H1 (cell line): Measurements from ENCODE around the gene APELA. TPM values are rescaled to one million over a fixed set of nuclear protein-coding genes. Genes with fewer than 3 reads are reported as not detected.
"Not testable (repeated sequence)": the region's sequence is repeated elsewhere in the genome, so short reads cannot be mapped to it uniquely, and the experiment has no call there.

Source experiments
- CTCF ChIA-PET: fragments of 300-600 bp; sonication (Branson Sonifier 250); formaldehyde crosslinking; loops from one replicate; lab custom pipeline; 2021; ENCODE audit not compliant: partially characterized antibody; lab: Charles Lee
- POLR2A ChIA-PET: fragments of 300-600 bp; sonication (Branson Sonifier 250); formaldehyde crosslinking; loops from one replicate; lab custom pipeline; 2021; ENCODE audit warnings: inconsistent platforms; ENCODE audit not compliant: partially characterized antibody; lab: Charles Lee
- DNase-seq, 2 experiments: peaks; one replicate each; pipeline versions ENCODE4 v3.0.0 to v3.0.0-alpha.2; 2010 to 2022; ENCODE audit warnings: low spot score in 2 of 2, low read depth in 1 of 2, mixed read lengths in 1 of 2
- FAIRE-seq: peaks from 2 replicates; lab custom pipeline; 2011; peaks lifted over from hg19 to GRCh38; lab: Jason Lieb, UNC
- H2AFZ ChIP-seq: 2 replicates; pipeline ENCODE4 v1.8.1; 2012; ENCODE audit warnings: low read length, inconsistent platforms
- H2AK5ac ChIP-seq: 2 replicates; pipeline ENCODE4 v1.6.1; 2013; ENCODE audit warnings: low read depth, low read length
- H2BK120ac ChIP-seq: replicated peaks from 2 replicates; pipeline ENCODE3; 2013; ENCODE audit warnings: low read depth, low read length, inconsistent platforms
- H2BK12ac ChIP-seq: 2 replicates; pipeline ENCODE4 v1.6.1; 2013; ENCODE audit warnings: low read depth, low read length
- H2BK15ac ChIP-seq: 2 replicates; pipeline ENCODE4 v1.6.1; 2013; ENCODE audit warnings: low read length
- H2BK20ac ChIP-seq: 2 replicates; pipeline ENCODE4 v1.6.1; 2013; ENCODE audit warnings: low read length
- H2BK5ac ChIP-seq: 2 replicates; pipeline ENCODE4 v1.6.1; 2013; ENCODE audit warnings: low read depth, low read length
- H3K14ac ChIP-seq: 2 replicates; pipeline ENCODE4 v1.6.1; 2013; ENCODE audit warnings: inconsistent platforms; ENCODE audit not compliant: insufficient read length
- H3K18ac ChIP-seq: 2 replicates; pipeline ENCODE4 v1.6.1; 2013; ENCODE audit warnings: low read length; ENCODE audit errors: extremely low read depth
- H3K23ac ChIP-seq: 2 replicates; pipeline ENCODE4 v1.6.1; 2013; ENCODE audit warnings: inconsistent platforms; ENCODE audit not compliant: insufficient read length
- H3K23me2 ChIP-seq: 2 replicates; pipeline ENCODE4 v1.6.1; 2013; ENCODE audit warnings: low read depth, low read length
- H3K27ac ChIP-seq: 2 replicates; pipeline ENCODE4 v1.6.1; 2011; ENCODE audit warnings: low read depth, low read length, inconsistent platforms
- H3K27me3 ChIP-seq, 4 experiments: replicated peaks in 1 of 4; 1 replicate in 1 of 4; 2 replicates in 3 of 4; pipeline versions ENCODE4 v1.6.1 to v1.8.1; 2011 to 2013; ENCODE audit warnings: low read length in 3 of 4, mild to moderate bottlenecking in 3 of 4, inconsistent platforms in 2 of 4, mixed read lengths in 2 of 4, moderate library complexity in 1 of 4; ENCODE audit not compliant: control insufficient read depth in 3 of 4, insufficient read depth in 3 of 4; ENCODE audit errors: extremely low read depth in 1 of 4
- H3K36me3 ChIP-seq, 4 experiments: 2 replicates each; pipeline versions ENCODE4 v1.6.1 to v1.8.1; 2011 to 2013; ENCODE audit warnings: mild to moderate bottlenecking in 4 of 4, low read length in 3 of 4, moderate library complexity in 2 of 4, control low read depth in 1 of 4, inconsistent platforms in 1 of 4; ENCODE audit not compliant: insufficient read depth in 4 of 4, control insufficient read depth in 2 of 4
- H3K4ac ChIP-seq: replicated peaks from 2 replicates; pipeline ENCODE3; 2013; ENCODE audit warnings: low read length, low read depth, mixed read lengths, inconsistent platforms; ENCODE audit not compliant: insufficient read length
- H3K4me1 ChIP-seq, 4 experiments: replicated peaks in 1 of 4; 1 replicate in 1 of 4; 2 replicates in 3 of 4; pipeline versions ENCODE4 v1.6.1 to v1.8.1; 2011 to 2013; ENCODE audit warnings: low read length in 3 of 4, inconsistent platforms in 2 of 4, mixed read lengths in 1 of 4; ENCODE audit not compliant: insufficient read depth in 4 of 4, control insufficient read depth in 3 of 4
- H3K4me2 ChIP-seq, 2 experiments: 2 replicates each; pipeline versions ENCODE4 v1.6.1 to v1.8.1; 2011 to 2013; ENCODE audit warnings: low read depth in 2 of 2, low read length in 2 of 2, control low read depth in 1 of 2, inconsistent platforms in 1 of 2, mild to moderate bottlenecking in 1 of 2; ENCODE audit not compliant: insufficient read depth in 1 of 2
- H3K4me3 ChIP-seq, 4 experiments: fragments of 200-600, 300-600 bp in 1 of 4; sonication (generic), shearing (Covaris generic), sonication (Bioruptor Twin) in 1 of 4; 2 replicates each; pipeline versions ENCODE4 v1.5.1 to v1.8.1; 2011 to 2016; ENCODE audit warnings: low read length in 4 of 4, low read depth in 3 of 4, control low read depth in 2 of 4, inconsistent platforms in 2 of 4, mild to moderate bottlenecking in 2 of 4, mixed read lengths in 1 of 4, moderate library complexity in 1 of 4; ENCODE audit not compliant: insufficient read depth in 2 of 4; ENCODE audit errors: extremely low read depth in 1 of 4
- H3K56ac ChIP-seq: replicated peaks from 2 replicates; pipeline ENCODE3; 2013; ENCODE audit warnings: low read depth, mild to moderate bottlenecking, mixed read lengths, low read length, inconsistent platforms; ENCODE audit not compliant: insufficient read length
- H3K79me1 ChIP-seq: 2 replicates; pipeline ENCODE4 v1.6.1; 2013; ENCODE audit warnings: low read depth, low read length, control low read depth
- H3K79me2 ChIP-seq, 2 experiments: 2 replicates each; pipeline versions ENCODE4 v1.6.1 to v1.8.1; 2012 to 2013; ENCODE audit warnings: low read length in 2 of 2, mild to moderate bottlenecking in 2 of 2, inconsistent platforms in 1 of 2; ENCODE audit not compliant: insufficient read depth in 2 of 2, control insufficient read depth in 1 of 2
- H3K9ac ChIP-seq, 4 experiments: replicated peaks in 1 of 4; 1 replicate in 1 of 4; 2 replicates in 3 of 4; pipeline versions ENCODE4 v1.6.1 to v1.8.1; 2011 to 2013; ENCODE audit warnings: low read depth in 3 of 4, low read length in 3 of 4, control low read depth in 2 of 4, mild to moderate bottlenecking in 2 of 4, moderate library complexity in 2 of 4, inconsistent platforms in 1 of 4; ENCODE audit errors: extremely low read depth in 1 of 4
- H3K9me3 ChIP-seq, 2 experiments: 2 replicates each; pipeline versions ENCODE4 v1.6.1 to v1.8.1; 2012 to 2013; ENCODE audit warnings: mild to moderate bottlenecking in 2 of 2, moderate library complexity in 2 of 2, control low read depth in 1 of 2, inconsistent platforms in 1 of 2, low read depth in 1 of 2, low read length in 1 of 2, mixed read lengths in 1 of 2; ENCODE audit not compliant: insufficient read depth in 2 of 2
- H4K20me1 ChIP-seq, 2 experiments: replicated peaks in 1 of 2; 2 replicates each; pipeline versions ENCODE3 to v1.8.1; 2011 to 2013; ENCODE audit warnings: inconsistent platforms in 2 of 2, low read length in 2 of 2, mild to moderate bottlenecking in 1 of 2; ENCODE audit not compliant: insufficient read depth in 2 of 2, control insufficient read depth in 1 of 2
- H4K5ac ChIP-seq: 2 replicates; pipeline ENCODE4 v1.6.1; 2013; ENCODE audit warnings: low read length, low read depth, mixed read lengths, inconsistent platforms; ENCODE audit not compliant: insufficient read length
- H4K8ac ChIP-seq: 2 replicates; pipeline ENCODE4 v1.8.0; 2013; ENCODE audit warnings: mild to moderate bottlenecking, moderate library complexity, low read length, inconsistent platforms; ENCODE audit not compliant: insufficient read depth; ENCODE audit errors: extremely low read depth
- H4K91ac ChIP-seq: replicated peaks from 2 replicates; pipeline ENCODE3; 2013; ENCODE audit warnings: low read length, mixed read lengths, inconsistent platforms; ENCODE audit not compliant: insufficient read length
- WGBS, 2 experiments: shearing (Covaris generic) in 1 of 2; methylation state at CpG; one replicate each; pipeline versions ENCODE4 v1.1.6 to v1.1.7; 2013 to 2015; ENCODE audit warnings: low lambda C conversion rate in 2 of 2, mixed read lengths in 2 of 2, inconsistent platforms in 1 of 2, low coverage in 1 of 2, missing lambda C conversion rate in 1 of 2; ENCODE audit not compliant: insufficient replicate concordance in 2 of 2, insufficient coverage in 1 of 2, insufficient read length in 1 of 2; ENCODE audit errors: extremely low coverage in 1 of 2, missing lambda C conversion rate in 1 of 2; 5-methylcytosine and 5-hydroxymethylcytosine counted together
- polyA plus RNA-seq, 7 experiments: library from polyadenylated mRNA; depleted of rRNA in 3 of 7; stranded (reverse) in 5 of 7; unstranded in 2 of 7; fragments of >200 nt in 5 of 7; fragments of 200-250 nt in 2 of 7; gene quantifications; 1 replicate in 5 of 7; 2 replicates in 1 of 7; 4 replicates in 1 of 7; pipeline versions ENCODE4 v1.2.1 to v1.2.3, GENCODE V29; 2011 to 2013; ENCODE audit warnings: missing spikeins in 2 of 7, mixed read lengths in 2 of 7
- total RNA-seq: library from RNA; stranded (reverse); fragmentation: NEBNext Ultra II Directional; extraction: Animal tissue kit (Norgen Biotek cat#: 25700); gene quantifications from 2 replicates; pipeline ENCODE4 v1.2.1, GENCODE V29; 2021

The APELA gene
- total and polyA plus RNA-seq, 2 of the 8 experiments (the other 6 are each of a cell fraction or from before 2014, with no cell fraction given), result 60.2 to 81.8 TPM

GRCh38 chr4:164935865-164936606 lies 59.1 kb downstream of the APELA start:
- not testable (repeated sequence) for H2BK120ac ChIP-seq, FAIRE-seq
- WGBS, 2 experiments, result 84% methylated on average over 9 of the region's 9 CpGs; no CpG with 5 or more reads in 1 of the 2 experiments

More at GRCh38 chr4:164935865-164936606, 59.1 kb downstream of the APELA start:
- H3K79me2 ChIP-seq, H2AFZ ChIP-seq, H3K79me1 ChIP-seq, H3K56ac ChIP-seq, H4K5ac ChIP-seq, DNase-seq, H4K8ac ChIP-seq, H3K4me2 ChIP-seq, H2BK20ac ChIP-seq, H3K9ac ChIP-seq, H3K27me3 ChIP-seq, H2BK15ac ChIP-seq, H3K18ac ChIP-seq, H2BK12ac ChIP-seq, H4K20me1 ChIP-seq, H3K9me3 ChIP-seq, H3K23ac ChIP-seq, H3K27ac ChIP-seq, H4K91ac ChIP-seq, H3K4me1 ChIP-seq, H2BK5ac ChIP-seq, H3K4ac ChIP-seq, H3K14ac ChIP-seq, H3K4me3 ChIP-seq, H2AK5ac ChIP-seq, H3K36me3 ChIP-seq, H3K23me2 ChIP-seq: not testable (repeated sequence)
- ChIA-PET CTCF (interaction anchor here (0.8 to 13.7 kb wide), 33 partner anchors 8 to 1279 kb away, joined by 3 to 279 read pairs (median 5); no protein-coding TSS in a partner anchor), POLR2A (interaction anchor here (1.6 kb wide), 2 partner anchors 13 to 38 kb away, joined by 4 to 11 read pairs; no protein-coding TSS in a partner anchor)
